ENCODE results near the gene SERGEF. TPM values are rescaled to one million over a fixed set of nuclear protein-coding genes. Genes with fewer than 3 reads are reported as not detected.
A peak's percentile ranks its signal among the peaks of the same experiment; 100 is the strongest.

SERGEF gene
- polyA plus RNA-seq, 3 donors: 14.3 to 33.7 (median 33.3) TPM

DNA sequence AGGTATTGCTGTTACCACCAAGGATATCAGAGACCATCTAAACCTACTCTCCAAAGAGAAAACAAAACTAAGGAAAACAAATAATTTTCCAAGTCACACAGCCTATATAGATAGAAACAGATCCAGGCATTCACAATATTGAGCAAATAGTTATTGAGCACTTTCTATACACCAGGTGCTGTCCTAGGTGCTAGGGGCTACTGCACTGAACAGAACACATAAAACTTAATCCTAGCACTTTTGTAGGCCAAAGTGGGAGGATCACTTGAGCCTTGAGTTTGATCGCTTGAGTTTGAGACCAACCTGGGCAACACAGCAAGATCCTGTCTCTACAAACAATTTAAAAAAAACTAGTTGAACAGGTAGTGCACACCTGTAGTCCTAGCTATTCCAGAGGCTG, 44.6 kb downstream of the SERGEF start:
- intact Hi-C loops (cut with micrococcal nuclease): no loop called here
- H3K27me3 Mint-ChIP-seq (ENCODE audit: low read depth in 3 of 3): no peaks in the 10 kb centered on the region
- no peaks in the 10 kb centered on the region for H4K20me1 ChIP-seq (ENCODE audit: insufficient read depth, low read length)
- no peaks in the 10 kb centered on the region for H3K4me1 ChIP-seq (ENCODE audit: control insufficient read depth in 1 of 2, insufficient read depth in 2 of 2, low read length in 2 of 2)
- peaks cover 3 to 20% of the 10 kb centered on the region in 2 donors for H3K36me3 ChIP-seq (replicated peaks in 1 of 2; ENCODE audit: control insufficient read depth in 1 of 2, insufficient read depth in 2 of 2, low read length in 2 of 2)
- no peak overlapping the region for H3K4me3 ChIP-seq (replicated peaks in 1 of 3; ENCODE audit: low read depth in 2 of 3, low read length in 3 of 3)
- no peaks in the 10 kb centered on the region for H3K4me1 Mint-ChIP-seq
- DNase-seq: no peak
- H3K27ac ChIP-seq (ENCODE audit: low read depth in 1 of 2, low read length in 2 of 2): no peak overlapping the region
- no peak overlapping the region for H2AFZ ChIP-seq (ENCODE audit: insufficient read depth, low read depth, low read length, poor library complexity, severe bottlenecking)
- WGBS (ENCODE audit: insufficient coverage): no CpG with 5 or more reads among the region's 1 CpG
- H3K36me3 Mint-ChIP-seq: peaks cover 45 to 46% of the 10 kb centered on the region in 2 donors
- H3K9ac ChIP-seq (ENCODE audit: insufficient read depth, low read length, poor library complexity, severe bottlenecking): no peak overlapping the region
- H3K4me3 Mint-ChIP-seq: no peak overlapping the region
- TF ChIP-seq, protein P1, sequence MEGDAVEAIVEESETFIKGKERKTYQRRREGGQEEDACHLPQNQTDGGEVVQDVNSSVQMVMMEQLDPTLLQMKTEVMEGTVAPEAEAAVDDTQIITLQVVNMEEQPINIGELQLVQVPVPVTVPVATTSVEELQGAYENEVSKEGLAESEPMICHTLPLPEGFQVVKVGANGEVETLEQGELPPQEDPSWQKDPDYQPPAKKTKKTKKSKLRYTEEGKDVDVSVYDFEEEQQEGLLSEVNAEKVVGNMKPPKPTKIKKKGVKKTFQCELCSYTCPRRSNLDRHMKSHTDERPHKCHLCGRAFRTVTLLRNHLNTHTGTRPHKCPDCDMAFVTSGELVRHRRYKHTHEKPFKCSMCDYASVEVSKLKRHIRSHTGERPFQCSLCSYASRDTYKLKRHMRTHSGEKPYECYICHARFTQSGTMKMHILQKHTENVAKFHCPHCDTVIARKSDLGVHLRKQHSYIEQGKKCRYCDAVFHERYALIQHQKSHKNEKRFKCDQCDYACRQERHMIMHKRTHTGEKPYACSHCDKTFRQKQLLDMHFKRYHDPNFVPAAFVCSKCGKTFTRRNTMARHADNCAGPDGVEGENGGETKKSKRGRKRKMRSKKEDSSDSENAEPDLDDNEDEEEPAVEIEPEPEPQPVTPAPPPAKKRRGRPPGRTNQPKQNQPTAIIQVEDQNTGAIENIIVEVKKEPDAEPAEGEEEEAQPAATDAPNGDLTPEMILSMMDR (IDR thresholded peaks at IDR 0.05): no peak
- no peak overlapping the region for H3K4me2 ChIP-seq (replicated peaks; ENCODE audit: extremely low read depth, low read length, poor library complexity, severe bottlenecking)
- H3K27ac Mint-ChIP-seq: no peak overlapping the region
- H3K9me3 Mint-ChIP-seq: peaks cover 0 to 6% (median 0%) of the 10 kb centered on the region in 7 donors
- no peaks in the 10 kb centered on the region for H3K9me3 ChIP-seq (replicated peaks in 1 of 2; ENCODE audit: control insufficient read depth in 1 of 2, insufficient read depth in 1 of 2, low read length in 2 of 2)
- H3K27me3 ChIP-seq (ENCODE audit: control insufficient read depth in 2 of 2, insufficient read depth in 2 of 2, low read length in 2 of 2): no peaks in the 10 kb centered on the region
- H3K79me2 ChIP-seq (ENCODE audit: insufficient read depth, low read length): no peaks in the 10 kb centered on the region

DNA sequence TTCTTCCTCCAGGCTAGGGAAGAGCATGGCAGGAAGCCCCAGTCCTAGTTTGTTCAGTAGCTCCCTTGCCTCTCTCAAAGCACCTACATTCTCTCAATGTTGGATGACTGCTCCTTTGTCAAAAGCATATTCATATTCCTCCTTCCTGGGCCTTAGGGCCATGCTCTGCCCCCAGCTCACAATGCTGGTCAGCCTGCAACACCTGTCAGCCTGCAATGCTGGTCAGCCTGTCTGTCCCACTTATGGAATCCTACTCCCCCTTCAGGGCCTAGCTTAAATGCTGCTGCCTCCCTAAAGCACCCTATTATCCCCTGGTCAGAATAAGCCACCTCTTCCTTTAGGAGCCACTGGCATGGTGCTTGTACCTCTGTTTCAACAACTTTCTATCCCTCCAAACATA, 45.2 kb downstream of the SERGEF start:
- Mint-ChIP-seq H3K4me3 (no peak overlapping the region), H3K27me3 (ENCODE audit: low read depth in 3 of 3) (no peaks in the 10 kb centered on the region), H3K4me1 (no peaks in the 10 kb centered on the region), H3K27ac (peak overlapping the region in 1 of 7 donors; percentile 49), H3K36me3 (peaks cover 40 to 41% of the 10 kb centered on the region in 2 donors), H3K9me3 (peaks cover 0 to 3% (median 0%) of the 10 kb centered on the region in 7 donors)
- intact Hi-C loops (cut with micrococcal nuclease): no loop called here
- H3K4me3 ChIP-seq (replicated peaks in 1 of 3; ENCODE audit: low read depth in 2 of 3, low read length in 3 of 3): no peak overlapping the region
- no peak overlapping the region for H3K9ac ChIP-seq (ENCODE audit: insufficient read depth, low read length, poor library complexity, severe bottlenecking)
- H2AFZ ChIP-seq (ENCODE audit: insufficient read depth, low read depth, low read length, poor library complexity, severe bottlenecking): no peak overlapping the region
- H3K27ac ChIP-seq (ENCODE audit: low read depth in 1 of 2, low read length in 2 of 2): no peak overlapping the region
- DNase-seq: no peak
- peaks cover under 1 to 20% of the 10 kb centered on the region in 2 donors for H3K36me3 ChIP-seq (replicated peaks in 1 of 2; ENCODE audit: control insufficient read depth in 1 of 2, insufficient read depth in 2 of 2, low read length in 2 of 2)
- H3K4me2 ChIP-seq (replicated peaks; ENCODE audit: extremely low read depth, low read length, poor library complexity, severe bottlenecking): no peak overlapping the region
- no peaks in the 10 kb centered on the region for H3K9me3 ChIP-seq (replicated peaks in 1 of 2; ENCODE audit: control insufficient read depth in 1 of 2, insufficient read depth in 1 of 2, low read length in 2 of 2)
- no peaks in the 10 kb centered on the region for H3K4me1 ChIP-seq (ENCODE audit: control insufficient read depth in 1 of 2, insufficient read depth in 2 of 2, low read length in 2 of 2)
- no peaks in the 10 kb centered on the region for H3K27me3 ChIP-seq (ENCODE audit: control insufficient read depth in 2 of 2, insufficient read depth in 2 of 2, low read length in 2 of 2)
- TF ChIP-seq, protein P1 (IDR thresholded peaks at IDR 0.05): no peak
- H3K79me2 ChIP-seq (ENCODE audit: insufficient read depth, low read length): no peaks in the 10 kb centered on the region
- H4K20me1 ChIP-seq (ENCODE audit: insufficient read depth, low read length): no peaks in the 10 kb centered on the region

Measured in CD14-positive monocyte (primary cell).